Adipose tissue (tissue), 3 donors: ENCODE data around the gene APOL2. TPM values are rescaled to one million over a fixed set of nuclear protein-coding genes. Genes with fewer than 3 reads are reported as not detected.
A peak's percentile ranks its signal among the peaks of the same experiment; 100 is the strongest.
"Not testable (repeated sequence)": the region's sequence is repeated elsewhere in the genome, so short reads cannot be mapped to it uniquely, and the experiment has no call there.

Source experiments
- H3K27ac ChIP-seq: one replicate; pipeline ENCODE4 v1.5.1; 2013; ENCODE audit warnings: low read depth, low read length
- WGBS, 3 donors: extraction: QIAGEN DNeasy Blood & Tissue Kit; methylation state at CpG; one replicate each; pipeline ENCODE4 v1.1.7; 2013; 5-methylcytosine and 5-hydroxymethylcytosine counted together
- polyA plus RNA-seq, 3 donors: library from polyadenylated mRNA; stranded (reverse); fragments of 200-250 nt; gene quantifications; one replicate each; pipeline ENCODE4 v1.2.3, GENCODE V29; 2013
- donor health status: healthy with polysubstance abuse.
- donor health status: Bipolar disorder and iron deficiency.
- donor health status: healthy.

Gene APOL2, protein sequence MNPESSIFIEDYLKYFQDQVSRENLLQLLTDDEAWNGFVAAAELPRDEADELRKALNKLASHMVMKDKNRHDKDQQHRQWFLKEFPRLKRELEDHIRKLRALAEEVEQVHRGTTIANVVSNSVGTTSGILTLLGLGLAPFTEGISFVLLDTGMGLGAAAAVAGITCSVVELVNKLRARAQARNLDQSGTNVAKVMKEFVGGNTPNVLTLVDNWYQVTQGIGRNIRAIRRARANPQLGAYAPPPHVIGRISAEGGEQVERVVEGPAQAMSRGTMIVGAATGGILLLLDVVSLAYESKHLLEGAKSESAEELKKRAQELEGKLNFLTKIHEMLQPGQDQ
- polyA plus RNA-seq: 10 to 100 TPM; 20.7 to 56.8 (median 33.7) TPM

DNA sequence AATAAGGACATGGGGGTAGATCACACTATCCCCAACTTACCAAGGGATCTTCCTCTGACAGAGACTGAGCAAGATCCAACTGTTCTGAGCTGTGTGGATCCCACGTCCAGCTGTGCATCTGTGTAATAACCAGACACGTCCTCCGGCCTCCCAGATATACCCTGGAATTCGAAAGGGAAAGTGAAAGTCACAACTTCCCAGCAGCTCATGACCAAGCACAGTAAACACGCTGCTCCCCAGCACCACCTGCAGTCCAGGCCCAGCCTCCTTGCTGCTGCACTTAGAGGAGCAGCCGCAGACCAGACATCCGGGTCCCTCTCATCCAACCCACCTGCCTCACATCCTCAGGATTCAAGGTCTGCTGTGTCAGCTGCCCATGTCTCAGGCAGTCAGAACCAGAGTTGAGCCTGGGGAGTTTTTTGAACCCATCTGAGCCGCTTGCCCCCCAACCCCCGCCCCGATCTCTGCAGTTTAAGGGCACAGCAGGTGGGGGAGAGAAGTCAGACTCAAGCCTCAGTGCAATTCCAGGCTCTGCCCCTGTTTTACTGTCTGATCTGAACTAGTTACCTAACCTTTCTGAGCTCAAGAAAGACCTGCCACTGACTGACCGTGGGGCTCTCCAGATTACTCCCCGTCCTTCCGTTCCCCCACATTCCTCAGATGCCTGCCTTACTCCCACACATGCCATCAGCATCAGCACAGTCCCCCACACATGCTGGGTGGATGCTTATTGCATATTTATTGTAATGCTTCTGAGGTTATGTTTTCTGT lies at the start of gene APOL2:
Gene APOL2 (minus strand): TSS at position 127 of the 771 bp plus-strand sequence. CDS start 6,365 bp downstream, outside the sequence.
- WGBS, 3 donors: 11 to 22% (median 12%) methylated on average over 13 of the region's 13 CpGs
- H3K27ac ChIP-seq: peak within 1 kb of the TSS; percentile 61

DNA sequence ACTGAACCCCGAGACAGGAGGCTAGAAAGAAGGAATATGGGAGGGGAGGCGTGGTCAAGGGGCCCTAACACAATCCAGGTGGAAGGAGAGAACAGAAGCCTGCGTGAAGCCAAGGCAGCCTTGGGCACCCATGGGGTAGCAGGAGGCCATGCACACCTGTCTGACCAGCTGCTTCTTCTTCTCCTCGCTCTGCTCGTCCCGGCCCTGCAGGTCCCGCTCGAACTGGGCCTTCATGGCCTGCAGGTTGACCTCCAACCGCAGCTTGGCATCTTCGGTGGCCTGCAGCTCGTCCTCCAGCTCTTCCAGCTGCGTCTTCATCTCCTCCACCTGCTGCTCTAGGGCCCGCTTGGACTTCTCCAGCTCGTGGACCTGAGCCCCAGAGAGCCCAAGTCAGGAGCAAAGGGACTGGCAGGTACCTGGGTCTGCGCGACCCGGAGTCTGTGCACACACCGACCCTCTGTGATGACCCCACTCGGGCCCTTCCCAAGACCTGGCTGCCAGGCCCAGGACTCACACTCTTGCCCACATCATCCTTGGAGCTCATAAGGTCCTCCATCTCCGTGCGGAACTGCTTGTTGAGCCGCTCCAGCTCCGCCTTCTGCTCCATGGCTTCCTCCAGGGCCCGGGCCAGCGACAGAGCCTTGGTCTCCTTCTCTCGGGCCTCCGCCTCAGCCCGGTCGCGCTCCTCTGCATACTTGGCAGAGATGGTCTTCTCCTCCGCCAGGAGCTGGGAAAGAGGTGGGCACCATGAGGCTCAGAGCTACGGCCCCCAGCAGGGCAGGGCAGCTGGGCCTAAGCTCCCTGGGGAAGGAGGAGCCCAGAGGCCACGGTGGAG lies 49.5 kb upstream of the APOL2 start:
- 92 to 95% (median 93%) methylated on average over 33 of the region's 33 CpGs for WGBS, 3 donors
- no peak overlapping the region for H3K27ac ChIP-seq

DNA sequence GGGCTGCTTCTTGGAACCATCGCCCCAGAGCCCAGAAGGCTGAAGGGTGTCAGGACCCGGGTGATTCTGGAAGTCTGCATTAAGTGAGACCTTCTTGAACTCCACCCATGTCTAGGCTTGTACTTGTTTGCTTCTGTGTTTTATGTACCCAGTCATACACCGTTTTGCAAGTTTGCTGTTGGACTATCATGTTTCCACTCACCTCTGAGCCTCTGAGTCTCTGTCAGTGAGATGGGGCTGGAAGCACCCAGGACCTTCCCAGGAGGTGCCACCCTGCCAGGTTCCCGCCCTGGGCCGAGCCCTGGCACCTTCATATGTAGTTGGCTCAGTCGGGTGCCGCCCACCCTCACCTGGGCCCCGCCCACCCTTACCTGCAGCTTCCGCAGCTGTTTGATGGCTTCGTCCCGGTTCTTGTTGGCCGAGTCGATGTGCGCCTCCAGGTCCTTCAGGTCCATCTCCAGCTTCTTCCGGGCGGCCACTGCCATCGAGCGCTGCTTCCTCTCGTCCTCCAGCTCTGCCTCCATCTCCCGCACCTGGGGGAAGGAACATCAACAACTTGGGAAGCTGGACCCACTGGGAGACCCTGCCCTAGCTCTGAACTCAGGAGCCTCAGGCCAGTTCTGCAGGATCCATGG lies 48.7 kb upstream of the APOL2 start:
- H3K27ac ChIP-seq: no peak overlapping the region
- 85 to 94% (median 88%) methylated on average over 20 of the region's 20 CpGs for WGBS, 3 donors

DNA sequence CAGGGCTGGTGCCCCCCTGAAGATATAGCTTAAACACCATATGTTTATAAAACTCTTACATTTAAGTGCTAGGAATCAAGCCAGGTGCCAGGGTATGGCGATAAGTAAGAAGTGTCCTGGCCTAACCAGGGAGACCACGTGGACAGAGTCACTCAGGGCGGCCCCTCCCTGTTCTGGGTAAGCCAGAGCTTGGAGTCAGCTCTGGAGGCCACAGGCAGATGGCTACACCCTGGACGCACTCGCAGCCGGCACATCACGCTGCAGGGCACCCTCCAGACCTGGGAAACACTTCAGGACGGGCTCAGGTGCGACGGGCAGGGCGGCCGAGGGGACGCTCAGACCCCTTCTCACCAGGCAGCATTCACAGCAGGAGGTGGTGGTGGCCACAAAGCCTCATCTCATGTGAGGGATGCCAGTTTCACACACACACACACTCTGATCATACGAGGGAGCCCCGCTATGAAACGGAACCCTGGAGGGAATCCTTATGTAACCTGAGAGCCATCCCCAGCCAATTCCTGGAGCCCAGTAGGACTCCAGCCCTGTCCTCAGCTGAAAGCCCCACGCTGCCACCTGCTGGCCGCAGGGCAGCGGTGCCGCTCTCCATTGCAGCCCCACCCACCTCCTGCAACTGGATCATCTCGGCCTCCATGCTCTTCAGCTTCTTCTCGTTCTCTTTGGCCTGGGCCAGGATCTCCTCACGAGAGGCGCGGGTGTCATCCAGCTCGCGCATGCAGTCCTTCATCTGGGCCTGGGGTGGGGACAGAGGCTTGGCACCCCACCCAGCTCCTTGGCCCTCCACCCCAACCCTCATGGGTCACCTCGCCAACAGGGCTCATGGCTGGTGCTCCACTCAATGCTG lies 47.0 kb upstream of the APOL2 start:
- 55 to 64% (median 60%) methylated on average over 27 to 28 of the region's 28 CpGs for WGBS, 3 donors

DNA sequence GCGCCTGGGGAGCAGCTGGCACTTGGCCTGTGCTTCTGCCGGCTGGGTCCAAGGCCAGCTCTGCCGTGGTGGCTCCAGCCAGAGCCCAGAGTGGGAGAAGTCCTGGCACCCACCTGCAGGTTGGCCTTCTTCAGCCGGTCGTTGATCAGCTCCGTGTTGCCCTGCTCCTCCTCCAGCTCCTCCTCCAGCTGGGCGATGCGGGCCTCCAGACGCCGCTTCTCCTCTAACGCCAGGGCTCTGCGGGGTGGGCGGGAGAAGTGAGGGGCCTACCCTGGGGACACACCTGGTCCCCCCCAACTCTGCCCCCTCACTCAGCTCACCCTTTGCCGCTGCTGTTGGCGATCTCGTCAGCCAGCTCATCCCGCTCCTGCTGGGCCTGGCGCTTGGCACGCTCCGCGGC lies 46.2 kb upstream of the APOL2 start:
- WGBS, 3 donors: 69 to 90% (median 90%) methylated on average over 21 of the region's 21 CpGs
- no peak overlapping the region for H3K27ac ChIP-seq

More for the DNA sequence above, 47.0 kb upstream of the APOL2 start:
- no peak overlapping the region for H3K27ac ChIP-seq

DNA sequence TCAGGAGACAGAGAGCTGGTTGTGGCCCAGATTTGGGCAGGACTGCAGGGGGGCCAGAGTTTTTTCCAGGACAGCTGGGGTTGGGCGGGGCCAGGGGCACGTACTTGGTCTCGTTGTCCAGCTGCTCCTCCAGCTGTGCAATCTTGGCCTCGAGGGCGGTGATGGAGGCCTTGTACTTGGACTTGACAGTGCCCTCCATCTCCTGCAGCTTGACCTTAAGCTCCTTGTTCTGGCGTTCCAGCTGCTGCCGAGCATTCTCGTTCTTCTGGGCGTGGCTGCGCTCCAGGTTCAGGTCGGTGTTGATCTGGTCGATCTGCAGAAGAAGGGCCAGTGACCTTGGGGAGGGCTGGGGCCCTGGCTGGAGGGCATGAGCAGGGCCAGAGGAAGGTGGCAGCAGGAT lies 45.7 kb upstream of the APOL2 start:
- 43 to 81% (median 75%) methylated on average over 11 to 12 of the region's 12 CpGs for WGBS, 3 donors

DNA sequence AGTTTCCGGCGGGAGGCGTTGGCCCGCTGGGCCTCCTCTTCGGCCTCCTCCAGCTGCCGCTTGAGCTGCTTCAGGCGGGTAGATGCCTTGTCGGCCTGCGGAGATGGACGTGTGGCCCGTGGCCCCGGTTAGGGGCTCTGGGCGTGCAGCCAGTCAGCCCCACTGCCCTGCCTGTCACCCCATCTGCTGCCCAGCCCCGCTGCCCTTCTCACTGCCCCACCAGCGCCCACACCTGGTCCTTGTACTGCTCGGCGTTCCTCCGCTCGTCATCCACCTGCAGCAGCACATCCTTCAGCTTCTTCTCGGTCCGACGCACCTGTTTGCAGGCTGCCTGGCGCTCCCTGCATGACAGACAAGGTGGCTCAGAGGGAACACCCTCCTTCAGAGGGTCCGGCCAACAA lies 44.8 kb upstream of the APOL2 start:
- WGBS, 3 donors: 94 to 96% (median 96%) methylated on average over 24 of the region's 24 CpGs
- H3K27ac ChIP-seq: no peak overlapping the region

More for the DNA sequence above, 45.7 kb upstream of the APOL2 start:
- no peak overlapping the region for H3K27ac ChIP-seq

DNA sequence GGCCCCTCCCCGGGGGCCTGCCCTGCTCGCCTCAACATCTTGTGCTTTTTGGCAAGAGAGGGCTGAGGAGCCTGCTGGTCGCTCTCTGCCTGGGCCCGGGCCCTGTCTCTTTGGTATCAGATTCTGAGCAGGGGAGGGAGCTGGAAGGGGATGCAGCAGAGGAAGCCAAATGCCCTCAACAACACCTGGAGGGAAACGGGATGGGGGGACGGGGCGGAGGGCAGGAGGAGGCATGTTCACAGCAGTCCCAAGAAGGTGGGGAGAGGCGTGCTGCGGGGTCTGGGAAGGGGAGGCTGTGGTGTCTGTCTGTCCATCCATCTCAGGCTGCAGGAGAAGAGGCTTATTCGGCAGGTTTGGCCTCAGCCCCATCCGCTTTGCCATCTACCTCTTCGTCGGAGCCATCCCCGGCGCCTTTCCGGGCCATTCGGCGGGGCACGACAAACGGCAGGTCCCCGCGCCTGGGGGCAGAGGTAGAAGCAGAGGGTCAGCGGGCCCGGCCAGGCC lies 43.1 kb upstream of the APOL2 start:
- WGBS, 3 donors: 86 to 87% (median 87%) methylated on average over 24 of the region's 24 CpGs
- no peak overlapping the region for H3K27ac ChIP-seq

DNA sequence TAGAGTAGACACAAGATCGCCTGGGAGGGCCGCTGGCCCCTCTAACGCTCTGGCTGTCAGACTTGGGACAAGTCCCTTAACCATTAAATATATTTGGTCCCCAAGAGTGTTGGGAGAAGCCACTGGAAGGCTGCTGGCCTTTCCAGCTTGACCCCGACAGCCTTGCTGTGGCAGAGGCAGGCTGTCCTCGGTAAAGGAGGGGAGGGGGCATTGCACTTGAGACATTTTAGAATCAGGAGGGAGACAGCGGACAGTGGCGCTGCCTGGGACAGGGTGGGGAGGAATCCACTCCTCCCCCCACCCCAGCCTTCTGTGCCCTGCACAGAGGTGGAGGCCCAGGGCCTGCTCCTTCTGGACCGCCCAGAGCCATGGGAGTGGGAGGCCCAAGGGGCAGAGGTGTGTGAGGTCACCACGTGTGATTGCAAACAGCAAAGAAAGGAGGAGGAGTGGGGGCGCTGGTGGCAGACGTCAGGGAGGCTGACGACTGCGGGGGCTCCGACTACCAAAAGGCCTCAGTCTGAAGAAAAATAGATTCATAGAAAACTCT lies 42.5 kb upstream of the APOL2 start:
- WGBS, 3 donors: 67 to 87% (median 77%) methylated on average over 14 of the region's 14 CpGs
- no peak overlapping the region for H3K27ac ChIP-seq

DNA sequence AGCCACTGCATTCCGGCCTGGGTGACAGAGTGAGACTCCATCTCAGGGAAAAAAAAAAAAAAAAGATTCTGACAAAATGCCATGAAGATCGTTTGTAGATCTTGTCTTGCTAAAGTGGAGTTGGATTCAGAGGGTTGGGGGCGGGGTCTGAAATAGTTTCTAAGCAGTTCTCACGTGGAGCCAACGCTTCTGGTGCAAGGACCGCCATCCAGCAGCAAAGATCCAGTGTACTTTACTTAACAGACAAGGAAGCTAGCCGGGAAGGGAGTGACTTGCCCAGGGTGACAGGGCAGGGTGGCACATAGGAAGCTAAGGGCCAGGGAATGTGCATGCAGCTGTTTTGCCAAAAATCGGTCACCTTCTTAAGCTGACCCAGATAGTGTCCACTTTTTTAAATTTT lies 41.1 kb upstream of the APOL2 start:
- WGBS, 3 donors: 63 to 76% (median 65%) methylated on average over 8 of the region's 8 CpGs
- no peak overlapping the region for H3K27ac ChIP-seq

DNA sequence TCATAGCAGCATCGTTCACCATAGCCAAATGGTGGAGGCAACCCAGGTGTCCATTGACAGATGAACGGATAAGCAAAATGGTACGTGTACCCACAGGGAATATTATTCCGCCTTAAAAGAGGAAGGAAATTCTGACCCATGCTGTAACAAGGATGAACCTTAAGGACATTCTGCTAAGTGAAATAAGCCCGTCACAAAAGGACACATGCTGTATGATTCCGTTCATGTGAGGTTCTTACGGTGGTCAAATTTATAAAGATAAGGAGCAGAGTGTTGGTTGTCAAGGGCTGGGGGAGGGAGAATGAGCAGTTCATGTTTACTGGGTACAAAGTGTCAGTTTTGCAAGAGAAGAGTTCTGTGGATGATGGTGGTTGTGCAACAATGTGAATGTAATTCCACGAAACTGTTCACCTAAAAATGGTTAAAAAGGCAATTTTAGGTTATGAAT lies 39.9 kb upstream of the APOL2 start:
- H3K27ac ChIP-seq: no peak overlapping the region
- 38 to 79% (median 55%) methylated on average over 8 of the region's 8 CpGs for WGBS, 3 donors

DNA sequence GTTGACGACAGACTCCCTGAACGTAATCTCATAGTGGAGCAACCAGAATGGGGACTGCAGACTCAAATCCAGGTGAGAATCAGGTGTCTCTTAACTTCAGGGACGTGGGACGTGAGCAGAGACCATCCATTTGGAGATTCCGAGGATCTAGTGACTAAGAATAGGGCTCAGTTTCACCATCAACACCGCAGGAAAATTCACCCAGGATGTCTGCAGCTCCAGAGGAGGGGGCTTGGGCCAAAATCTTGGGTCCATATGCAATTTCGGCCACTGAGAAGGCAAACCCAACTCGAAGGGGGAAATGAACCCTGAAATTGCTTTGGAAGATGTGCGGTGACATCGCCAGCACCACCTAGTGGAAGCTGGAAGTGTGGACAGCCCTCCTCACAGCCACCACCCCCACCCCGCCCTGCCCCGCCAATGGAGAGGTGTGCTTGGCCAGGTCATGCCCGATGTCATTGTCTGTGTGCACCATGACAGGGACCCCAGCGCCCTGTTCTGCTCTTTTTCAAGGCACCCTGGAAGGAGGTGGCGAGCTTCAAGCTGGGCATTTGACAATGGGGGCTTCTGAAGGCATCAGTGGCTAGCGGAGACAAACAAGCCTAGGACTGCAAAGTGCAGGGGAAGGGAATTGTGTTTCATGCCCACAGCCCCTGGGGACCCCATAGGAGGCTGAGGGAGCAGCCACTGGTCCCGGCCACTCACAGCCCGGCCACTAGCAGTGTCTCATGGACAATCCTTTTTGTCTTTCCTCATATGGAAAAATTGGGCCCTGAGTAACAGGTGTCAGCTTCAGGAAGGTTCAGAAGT lies 38.4 kb upstream of the APOL2 start:
- H3K27ac ChIP-seq: no peak overlapping the region
- WGBS, 3 donors: 26 to 34% (median 30%) methylated on average over 18 of the region's 18 CpGs

DNA sequence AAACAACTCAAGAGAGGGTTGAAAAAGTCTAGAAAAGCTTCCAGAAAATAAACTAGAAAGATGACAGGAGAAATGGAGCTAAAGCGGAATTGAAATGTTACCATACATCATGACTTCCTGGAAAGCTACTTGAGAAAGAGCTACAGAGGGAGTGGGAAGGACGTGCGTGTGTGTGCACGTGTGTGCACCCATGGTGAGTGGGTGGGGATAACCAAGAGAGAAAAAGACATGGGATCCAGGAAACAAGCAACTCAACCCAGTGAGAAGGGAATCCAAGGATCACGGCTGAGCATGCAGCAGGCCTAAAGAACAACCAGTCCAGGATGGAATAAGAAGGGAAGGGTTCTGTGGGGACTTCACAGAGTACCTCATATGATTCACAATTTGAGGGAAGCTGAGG lies 35.2 kb upstream of the APOL2 start:
- WGBS, 3 donors: 72 to 83% (median 82%) methylated on average over 5 of the region's 5 CpGs
- no peak overlapping the region for H3K27ac ChIP-seq

DNA sequence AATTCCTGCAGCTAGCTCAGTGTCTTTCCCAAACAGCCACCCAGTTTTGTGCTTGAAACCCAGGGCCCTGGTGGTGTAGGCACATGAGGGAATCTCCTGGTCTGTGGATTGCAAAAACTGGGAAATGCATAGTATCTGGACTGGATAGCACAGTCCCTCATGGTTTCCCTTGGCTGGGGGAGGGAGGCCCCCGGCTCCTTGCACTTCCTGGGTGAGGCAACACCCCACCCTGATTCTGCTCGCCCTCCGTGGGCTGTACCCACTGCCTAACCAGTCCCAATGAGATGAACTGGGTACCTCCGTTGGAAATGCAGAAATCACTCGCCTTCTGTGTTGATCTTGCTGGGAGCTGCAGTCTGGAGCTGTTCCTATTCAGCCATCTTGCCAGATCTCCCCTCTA lies 32.6 kb upstream of the APOL2 start:
- H3K27ac ChIP-seq: not testable (repeated sequence)
- 73 to 88% (median 78%) methylated on average over 5 of the region's 5 CpGs for WGBS, 3 donors

DNA sequence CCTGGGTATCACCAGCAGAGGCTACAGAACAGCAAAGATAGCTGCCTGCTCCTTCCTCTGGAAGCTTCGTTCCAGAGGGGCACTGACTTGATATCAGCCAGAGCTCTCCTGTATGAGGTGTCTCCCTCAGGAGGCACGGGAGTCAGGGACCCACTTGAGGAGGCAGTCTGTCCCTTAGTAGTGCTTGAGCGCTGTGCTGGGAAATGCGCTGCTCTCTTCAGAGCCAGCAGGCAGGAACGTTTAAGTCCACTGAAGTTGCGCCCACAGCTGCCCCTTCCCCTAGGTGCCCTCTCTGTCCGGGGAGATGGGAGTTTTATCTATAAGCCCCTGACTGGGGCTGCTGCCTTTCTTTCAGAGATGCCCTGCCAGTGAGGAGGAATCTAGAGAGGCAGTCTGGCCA lies 31.9 kb upstream of the APOL2 start:
- 74 to 87% (median 85%) methylated on average over 7 of the region's 7 CpGs for WGBS, 3 donors

DNA sequence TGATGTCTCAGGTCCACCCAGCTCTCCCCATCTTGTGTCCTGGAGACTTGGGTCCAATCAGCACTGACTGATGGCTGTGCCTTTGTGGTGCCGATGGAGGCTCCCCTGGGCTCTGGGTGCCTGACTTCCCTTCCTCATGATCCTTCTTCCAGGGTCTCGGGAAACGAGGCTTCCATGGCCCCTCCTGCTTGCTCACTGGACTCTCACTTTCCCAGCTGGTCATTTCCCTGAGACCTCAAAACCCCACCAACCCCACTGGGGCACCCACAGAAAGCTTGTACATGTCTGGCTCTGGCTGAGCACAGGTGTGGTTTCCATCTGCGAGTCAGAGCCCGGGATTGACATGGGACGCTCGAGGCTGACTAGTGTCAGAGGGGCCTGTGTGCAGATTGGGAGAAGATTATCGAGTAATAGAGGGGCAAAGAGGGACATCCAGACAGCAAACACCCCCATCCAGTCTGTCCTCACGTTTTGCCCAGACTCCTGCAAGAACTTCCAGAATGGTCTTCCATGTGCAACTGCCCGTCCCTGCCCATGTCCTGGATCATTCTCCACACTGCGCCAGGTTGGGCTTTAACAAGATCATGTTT lies 28.7 kb upstream of the APOL2 start:
- no peak overlapping the region for H3K27ac ChIP-seq
- WGBS, 3 donors: 89 to 96% (median 94%) methylated on average over 11 of the region's 11 CpGs

More for the DNA sequence above, 31.9 kb upstream of the APOL2 start:
- not testable (repeated sequence) for H3K27ac ChIP-seq
